Measurements from ENCODE around the gene ENTREP1. TPM values are rescaled to one million over a fixed set of nuclear protein-coding genes. Genes with fewer than 3 reads are reported as not detected.

ENTREP1 gene
- polyA plus RNA-seq, 1 of the 3 experiments (the other 2 are of a cell fraction), result not detected

GRCh38 chr9:69428017-69428785 is 103.2 kb downstream of the ENTREP1 start:
- Histone ChIP-seq H3K79me2 (ENCODE audit: insufficient read depth) (no peaks in the 10 kb centered on the region), H3K36me3 (replicated peaks in 1 of 2; ENCODE audit: control insufficient read depth in 1 of 2, insufficient read depth in 2 of 2, low read length in 1 of 2) (no peaks in the 10 kb centered on the region), H3K9me3 (no peaks in the 10 kb centered on the region), H3K27ac (ENCODE audit: low read depth in 2 of 2, low read length in 1 of 2) (no peak overlapping the region), H3K9ac (no peak overlapping the region), H3K27me3 (ENCODE audit: insufficient read depth) (no peaks in the 10 kb centered on the region), H3K4me1 (ENCODE audit: control insufficient read depth in 1 of 2, insufficient read depth in 2 of 2, low read depth in 1 of 2, low read length in 1 of 2) (no peaks in the 10 kb centered on the region), H2AFZ (ENCODE audit: low read depth) (no peak overlapping the region), H3K9me2 (no peaks in the 10 kb centered on the region), H3F3A (replicated peaks; ENCODE audit: insufficient read depth) (no peaks in the 10 kb centered on the region), H4K20me1 (ENCODE audit: insufficient read depth) (no peaks in the 10 kb centered on the region), H3K4me2 (no peak overlapping the region), H3K4me3 (ENCODE audit: low read depth in 2 of 2, low read length in 1 of 2) (no peak overlapping the region)
- no peak for DNase-seq
- 83% methylated on average over 15 of the region's 15 CpGs for WGBS (ENCODE audit: low lambda C conversion rate)
- no peak for TF ChIP-seq IRF3 (IDR thresholded peaks at IDR 0.05; ENCODE audit: low read depth, low read length)
- no peak for TF ChIP-seq ELF1 (IDR thresholded peaks at IDR 0.05)
- no peak for TF ChIP-seq SIN3A (IDR thresholded peaks at IDR 0.05; ENCODE audit: borderline replicate concordance, low read depth, low read length)
- no peak for TF ChIP-seq NFIC (IDR thresholded peaks at IDR 0.05; ENCODE audit: borderline replicate concordance)
- no peak for TF ChIP-seq NRF1 (IDR thresholded peaks at IDR 0.05; ENCODE audit: low read depth, low read length)
- TF ChIP-seq FOXJ3 (CRISPR knock-in tag; IDR thresholded peaks at IDR 0.05), result no peak
- TF ChIP-seq MEF2A (IDR thresholded peaks at IDR 0.05; ENCODE audit: borderline replicate concordance, low read depth), result no peak
- TF ChIP-seq RCOR1 (IDR thresholded peaks at IDR 0.05; ENCODE audit: low read length), result no peak
- no peak for TF ChIP-seq JUND (IDR thresholded peaks at IDR 0.05)
- no peak for TF ChIP-seq MXI1 (IDR thresholded peaks at IDR 0.05; ENCODE audit: low read depth, low read length)
- TF ChIP-seq SMC3 (IDR thresholded peaks at IDR 0.05; ENCODE audit: low read depth, low read length), result no peak
- no peak for TF ChIP-seq TCF12 (IDR thresholded peaks at IDR 0.05)
- CTCF ChIA-PET, result interaction anchor here (1.4 kb wide), 1 partner anchor 122 kb away, joined by 4 read pairs; no protein-coding TSS in a partner anchor
- POLR2A ChIA-PET, result no interaction called here

- no peak overlapping the region for H3K9ac ChIP-seq
Observed at GRCh38 chr9:69429281-69429680, 104.3 kb downstream of the ENTREP1 start.

More at GRCh38 chr9:69429281-69429680, 104.3 kb downstream of the ENTREP1 start:
- no peak for DNase-seq
- Histone ChIP-seq H3K79me2 (ENCODE audit: insufficient read depth) (no peaks in the 10 kb centered on the region), H3K4me1 (ENCODE audit: control insufficient read depth in 1 of 2, insufficient read depth in 2 of 2, low read depth in 1 of 2, low read length in 1 of 2) (no peaks in the 10 kb centered on the region), H3F3A (replicated peaks; ENCODE audit: insufficient read depth) (peaks cover 4% of the 10 kb centered on the region), H3K9me3 (no peaks in the 10 kb centered on the region), H3K9me2 (no peaks in the 10 kb centered on the region), H3K4me2 (no peak overlapping the region), H4K20me1 (ENCODE audit: insufficient read depth) (no peaks in the 10 kb centered on the region), H3K4me3 (ENCODE audit: low read depth in 2 of 2, low read length in 1 of 2) (no peak overlapping the region), H3K36me3 (replicated peaks in 1 of 2; ENCODE audit: control insufficient read depth in 1 of 2, insufficient read depth in 2 of 2, low read length in 1 of 2) (no peaks in the 10 kb centered on the region), H2AFZ (ENCODE audit: low read depth) (no peak overlapping the region), H3K27me3 (ENCODE audit: insufficient read depth) (no peaks in the 10 kb centered on the region), H3K27ac (ENCODE audit: low read depth in 2 of 2, low read length in 1 of 2) (no peak overlapping the region)
- ChIA-PET CTCF (interaction anchor here (1.4 kb wide), 1 partner anchor 121 kb away, joined by 4 read pairs; no protein-coding TSS in a partner anchor), POLR2A (no interaction called here)
- WGBS (ENCODE audit: low lambda C conversion rate), result 46% methylated on average over 3 of the region's 6 CpGs
- no peak for TF ChIP-seq IRF3 (IDR thresholded peaks at IDR 0.05; ENCODE audit: low read depth, low read length)
- no peak for TF ChIP-seq TEAD4 (IDR thresholded peaks at IDR 0.05; ENCODE audit: borderline replicate concordance, insufficient read depth)
- no peak for TF ChIP-seq USF2 (IDR thresholded peaks at IDR 0.05; ENCODE audit: borderline replicate concordance, low read depth, low read length)
- TF ChIP-seq GABPA (IDR thresholded peaks at IDR 0.05; ENCODE audit: low read depth), result no peak
- no peak for TF ChIP-seq MXI1 (IDR thresholded peaks at IDR 0.05; ENCODE audit: low read depth, low read length)
- TF ChIP-seq NFIC (IDR thresholded peaks at IDR 0.05; ENCODE audit: borderline replicate concordance), result no peak
- no peak for TF ChIP-seq RFX5 (IDR thresholded peaks at IDR 0.05; ENCODE audit: low read length)
- no peak for TF ChIP-seq FOSL2 (IDR thresholded peaks at IDR 0.05; ENCODE audit: borderline replicate concordance, low read depth)
- no peak for TF ChIP-seq PBX3 (IDR thresholded peaks at IDR 0.05)
- no peak for TF ChIP-seq TCF12 (IDR thresholded peaks at IDR 0.05)
